ENCODE data around the gene CHMP1A. TPM values are rescaled to one million over a fixed set of nuclear protein-coding genes. Genes with fewer than 3 reads are reported as not detected.

Gene CHMP1A
- total RNA-seq, 1 donor: 114 TPM

- TF ChIP-seq CTCF (IDR thresholded peaks at IDR 0.05; ENCODE audit: insufficient read depth, low read depth, low read length): no peak
- no peak overlapping the region for H3K4me3 ChIP-seq (ENCODE audit: low read depth, low read length)
- DNase-seq (ENCODE audit: low read depth): no peak
Measured at GRCh38 chr16:89621136-89621697, 36.3 kb downstream of the CHMP1A start.

GRCh38 chr16:89620406-89620841 is 37.1 kb downstream of the CHMP1A start:
- H3K4me3 ChIP-seq (ENCODE audit: low read depth, low read length): no peak overlapping the region
- TF ChIP-seq CTCF (IDR thresholded peaks at IDR 0.05; ENCODE audit: insufficient read depth, low read depth, low read length): no peak

GRCh38 chr16:89619840-89620239 is 37.7 kb downstream of the CHMP1A start:
- no peak for TF ChIP-seq CTCF (IDR thresholded peaks at IDR 0.05; ENCODE audit: insufficient read depth, low read depth, low read length)
- no peak overlapping the region for H3K4me3 ChIP-seq (ENCODE audit: low read depth, low read length)
- peak; percentile 65 for DNase-seq (ENCODE audit: low read depth)

More at GRCh38 chr16:89620406-89620841, 37.1 kb downstream of the CHMP1A start:
- no peak for DNase-seq (ENCODE audit: low read depth)

- peak; percentile 73 for DNase-seq (ENCODE audit: low read depth)
- no peak overlapping the region for H3K4me3 ChIP-seq (ENCODE audit: low read depth, low read length)
- no peak for TF ChIP-seq CTCF (IDR thresholded peaks at IDR 0.05; ENCODE audit: insufficient read depth, low read depth, low read length)
Measured at GRCh38 chr16:89618109-89618998, 39.2 kb downstream of the CHMP1A start.

GRCh38 chr16:89617036-89617435 is 40.5 kb downstream of the CHMP1A start:
- DNase-seq (ENCODE audit: low read depth): no peak
- TF ChIP-seq CTCF (IDR thresholded peaks at IDR 0.05; ENCODE audit: insufficient read depth, low read depth, low read length): no peak
- no peak overlapping the region for H3K4me3 ChIP-seq (ENCODE audit: low read depth, low read length)

- DNase-seq (ENCODE audit: low read depth): no peak
- TF ChIP-seq CTCF (IDR thresholded peaks at IDR 0.05; ENCODE audit: insufficient read depth, low read depth, low read length): no peak
- no peak overlapping the region for H3K4me3 ChIP-seq (ENCODE audit: low read depth, low read length)
Measured at GRCh38 chr16:89616623-89617022, 40.9 kb downstream of the CHMP1A start.
